Endothelial cell of umbilical vein (primary cell): ENCODE measurements around the gene FGA. TPM values are rescaled to one million over a fixed set of nuclear protein-coding genes. Genes with fewer than 3 reads are reported as not detected.

Experiments
- BruUV-seq: library from RNA; stranded (reverse); fragments of 400-500 nt; replicated peaks from 2 replicates; lab custom pipeline; 2021; lab: Mats Ljungman, UMichigan
- CTCF ChIA-PET: fragments of 300-600, 350-600 bp; sonication (Branson Sonifier 250); formaldehyde crosslinking; loops from one replicate; lab custom pipeline; 2021; ENCODE audit warnings: antibody characterized with exemption, inconsistent platforms; lab: Charles Lee
- POLR2A ChIA-PET: fragments of 300-600, 350-600 bp; sonication (Branson Sonifier 250); formaldehyde crosslinking; loops from one replicate; lab custom pipeline; 2021; ENCODE audit warnings: antibody characterized with exemption, inconsistent platforms; lab: Charles Lee
- DNase-seq: peaks from one replicate; pipeline ENCODE4 v3.0.0-alpha.2; 2011; ENCODE audit warnings: low read depth, low spot score
- FAIRE-seq: peaks from 2 replicates; lab custom pipeline; 2011; peaks lifted over from hg19 to GRCh38; lab: Jason Lieb, UNC
- H2AFZ ChIP-seq: 2 replicates; pipeline ENCODE4 v1.6.0; 2012; ENCODE audit warnings: low read depth, low read length, control low read depth, inconsistent platforms
- H3K27ac ChIP-seq: 2 replicates; pipeline ENCODE4 v1.5.1; 2011; ENCODE audit warnings: low read depth, mild to moderate bottlenecking, control low read depth, low read length, moderate library complexity; ENCODE audit not compliant: insufficient read depth
- H3K27me3 ChIP-seq, 2 experiments: 2 replicates each; pipeline versions ENCODE4 v1.6.0 to v1.6.1; 2011; ENCODE audit warnings: low read length in 2 of 2, mixed read lengths in 1 of 2; ENCODE audit not compliant: control insufficient read depth in 2 of 2, insufficient read depth in 2 of 2
- H3K36me3 ChIP-seq, 2 experiments: 2 replicates in 1 of 2; 3 replicates in 1 of 2; pipeline ENCODE4 v1.5.1; 2011; ENCODE audit warnings: low read length in 2 of 2, mild to moderate bottlenecking in 1 of 2, moderate library complexity in 1 of 2; ENCODE audit not compliant: control insufficient read depth in 2 of 2, insufficient read depth in 2 of 2; ENCODE audit errors: extremely low read depth in 1 of 2
- H3K4me1 ChIP-seq: 3 replicates; pipeline ENCODE4 v1.5.1; 2011; ENCODE audit warnings: mild to moderate bottlenecking, low read length; ENCODE audit not compliant: control insufficient read depth, insufficient read depth; ENCODE audit errors: extremely low read depth
- H3K4me2 ChIP-seq: 2 replicates; pipeline ENCODE4 v1.6.1; 2011; ENCODE audit warnings: low read length, control low read depth, mixed read lengths; ENCODE audit not compliant: insufficient read depth
- H3K4me3 ChIP-seq, 3 experiments: fragments of 200-600 bp in 1 of 3; sonication (generic), shearing (Covaris generic) in 1 of 3; replicated peaks in 1 of 3; 2 replicates each; pipeline ENCODE4 v1.5.1; 2011 to 2016; ENCODE audit warnings: control low read depth in 3 of 3, low read length in 3 of 3, mild to moderate bottlenecking in 2 of 3, inconsistent platforms in 1 of 3, low read depth in 1 of 3, moderate library complexity in 1 of 3; ENCODE audit not compliant: insufficient read depth in 1 of 3
- H3K79me2 ChIP-seq: 2 replicates; pipeline ENCODE4 v1.6.0; 2012; ENCODE audit warnings: low read length, inconsistent platforms; ENCODE audit not compliant: control insufficient read depth, insufficient read depth
- H3K9ac ChIP-seq: replicated peaks from 2 replicates; pipeline ENCODE3; 2011; ENCODE audit warnings: low read length, control low read depth; ENCODE audit not compliant: insufficient read depth; ENCODE audit errors: extremely low read depth
- H3K9me1 ChIP-seq: replicated peaks from 3 replicates; pipeline ENCODE4 v1.6.0; 2011; ENCODE audit warnings: mild to moderate bottlenecking, low read length; ENCODE audit not compliant: control insufficient read depth, insufficient read depth; ENCODE audit errors: extremely low read depth
- H3K9me3 ChIP-seq: replicated peaks from 2 replicates; pipeline ENCODE4 v1.5.1; 2012; ENCODE audit warnings: low read length, inconsistent platforms; ENCODE audit not compliant: control insufficient read depth, insufficient read depth
- H4K20me1 ChIP-seq: replicated peaks from 2 replicates; pipeline ENCODE3; 2011; ENCODE audit warnings: mild to moderate bottlenecking, low read length; ENCODE audit not compliant: control insufficient read depth, insufficient read depth; ENCODE audit errors: extremely low read depth
- CTCF ChIP-seq, 2 donors: IDR thresholded peaks; 1 replicate in 1 of 2; 2 replicates in 1 of 2; pipeline ENCODE4 v1.5.1; 2011; ENCODE audit warnings: low read length in 2 of 2, mild to moderate bottlenecking in 2 of 2, moderate library complexity in 2 of 2, control low read depth in 1 of 2, inconsistent platforms in 1 of 2, low read depth in 1 of 2; ENCODE audit not compliant: insufficient read depth in 1 of 2; ENCODE audit errors: extremely low read depth in 1 of 2
- EZH2 ChIP-seq: IDR thresholded peaks from 2 replicates; pipeline ENCODE4 v1.6.1; 2012; ENCODE audit warnings: borderline replicate concordance, low read depth, mild to moderate bottlenecking, moderate library complexity, low read length, inconsistent platforms; ENCODE audit not compliant: severe bottlenecking
- FOS ChIP-seq: IDR thresholded peaks from 2 replicates; pipeline ENCODE4 v1.6.1; 2011; ENCODE audit warnings: mild to moderate bottlenecking, low read length, moderate library complexity, borderline replicate concordance; ENCODE audit not compliant: insufficient read depth
- GATA2 ChIP-seq: IDR thresholded peaks from 2 replicates; pipeline ENCODE4 v1.7.0; 2011; ENCODE audit warnings: low read depth, mild to moderate bottlenecking, moderate library complexity, mixed read lengths, low read length; ENCODE audit not compliant: insufficient read length, insufficient read depth
- JUN ChIP-seq: IDR thresholded peaks from 2 replicates; pipeline ENCODE4 v1.6.1; 2011; ENCODE audit warnings: borderline replicate concordance, low read depth; ENCODE audit not compliant: insufficient read length, insufficient read depth
- MAX ChIP-seq: IDR thresholded peaks from 2 replicates; pipeline ENCODE4 v1.6.1; 2011; ENCODE audit not compliant: insufficient read depth, insufficient read length
- MYC ChIP-seq: IDR thresholded peaks from one replicate; pipeline ENCODE4 v1.6.1; 2011; ENCODE audit warnings: mild to moderate bottlenecking, low read depth, low read length
- POLR2A ChIP-seq: IDR thresholded peaks from 2 replicates; pipeline ENCODE4 v1.6.1; 2012; ENCODE audit warnings: low read depth, mild to moderate bottlenecking, control low read depth, low read length
- POLR2AphosphoS5 ChIP-seq: IDR thresholded peaks from 2 replicates; pipeline ENCODE4 v1.6.1; 2012; ENCODE audit warnings: low read depth, mild to moderate bottlenecking, control low read depth, low read length, moderate library complexity; ENCODE audit not compliant: insufficient read depth
- dilution Hi-C: fragments of 300-500 bp; cut with MboI; formaldehyde crosslinking; loops from one replicate; pipeline ENCODE4 v1.15.0; 2019; ENCODE audit warnings: low sequenced_read_pairs; ENCODE audit not compliant: extremely low pct_ligation_motif_present
- intact Hi-C: fragments of 100-400 bp; cut with micrococcal nuclease; formaldehyde crosslinking; loops from one replicate; pipeline ENCODE4 v1.10.0; 2022
- polyA plus RNA-seq, 4 experiments: library from polyadenylated mRNA; depleted of rRNA in 3 of 4; stranded (reverse) in 3 of 4; unstranded in 1 of 4; fragments of >200 nt; gene quantifications; 2 replicates each; pipeline versions ENCODE4 v1.2.1 to v1.2.3, GENCODE V29; 2011 to 2012; ENCODE audit warnings: missing spikeins in 1 of 4
- total RNA-seq: library from RNA; stranded (reverse); gene quantifications from 2 replicates; pipeline ENCODE4 v1.2.3, GENCODE V29; 2021

FGA gene
- total and polyA plus RNA-seq, 2 donors (not counting 3 experiments of a cell fraction or from before 2014, with no cell fraction given), result not detected

- DNase-seq (no peak), FAIRE-seq (no peak)
- no peak overlapping the region for H3K27ac ChIP-seq
- ChIA-PET CTCF (interaction anchor here (1.5 to 6.0 kb wide), 2 partner anchors 9 to 58 kb away, joined by 5 to 112 read pairs; no protein-coding TSS in a partner anchor), POLR2A (no interaction called here)
- no peak overlapping the region for H3K9ac ChIP-seq
- H4K20me1 ChIP-seq, result no peaks in the 10 kb centered on the region
- H3K36me3 ChIP-seq, result no peaks in the 10 kb centered on the region
- no peak overlapping the region for H2AFZ ChIP-seq
- H3K79me2 ChIP-seq, result no peaks in the 10 kb centered on the region
- no TSS peak for BruUV-seq
- TF ChIP-seq POLR2A (no peak), FOS (no peak), MAX (no peak), CTCF (IDR thresholded peaks at IDR 0.05; ENCODE audit: extremely low read depth in 1 of 2, insufficient read depth in 1 of 2, low read depth in 1 of 2, low read length in 2 of 2) (no peak), JUN (no peak)
- dilution Hi-C loops, result no loop called here
- intact Hi-C loops, result no loop called here
- H3K4me1 ChIP-seq, result no peaks in the 10 kb centered on the region
- H3K9me3 ChIP-seq, result no peaks in the 10 kb centered on the region
- no peak overlapping the region for H3K4me2 ChIP-seq
- no peak overlapping the region for H3K4me3 ChIP-seq
- H3K9me1 ChIP-seq, result no peaks in the 10 kb centered on the region
- peaks cover 0 to 10% of the 10 kb centered on the region in 2 experiments for H3K27me3 ChIP-seq
These were observed 29.7 kb downstream of the FGA start for GRCh38 chr4:154560824-154561231.

GRCh38 chr4:154560419-154560801 is 30.1 kb downstream of the FGA start:
- no peaks in the 10 kb centered on the region for H3K36me3 ChIP-seq
- ChIA-PET POLR2A (no interaction called here), CTCF (interaction anchor here (0.9 to 6.0 kb wide), 4 partner anchors 8 to 58 kb away, joined by 3 to 112 read pairs (median 13); partner anchors contain the start of gene PLRG1)
- dilution Hi-C loops (no loop called here), intact Hi-C loops (no loop called here)
- FAIRE-seq (no peak), DNase-seq (no peak)
- H3K9me3 ChIP-seq, result no peaks in the 10 kb centered on the region
- H2AFZ ChIP-seq, result no peak overlapping the region
- H3K4me1 ChIP-seq, result no peaks in the 10 kb centered on the region
- no TSS peak for BruUV-seq
- peaks cover 0 to 10% of the 10 kb centered on the region in 2 experiments for H3K27me3 ChIP-seq
- no peak overlapping the region for H3K4me3 ChIP-seq
- no peak overlapping the region for H3K4me2 ChIP-seq
- no peaks in the 10 kb centered on the region for H3K79me2 ChIP-seq
- TF ChIP-seq CTCF (IDR thresholded peaks at IDR 0.05; ENCODE audit: extremely low read depth in 1 of 2, insufficient read depth in 1 of 2, low read depth in 1 of 2, low read length in 2 of 2) (no peak), GATA2 (no peak), EZH2 (no peak), FOS (no peak), MYC (no peak), MAX (no peak), JUN (no peak), POLR2A (no peak), POLR2AphosphoS5 (no peak)
- no peak overlapping the region for H3K27ac ChIP-seq
- H3K9ac ChIP-seq, result no peak overlapping the region
- no peaks in the 10 kb centered on the region for H3K9me1 ChIP-seq
- H4K20me1 ChIP-seq, result no peaks in the 10 kb centered on the region
